Lower lobe of right lung (tissue), 2 donors: Measurements from ENCODE around the gene DPRX. TPM values are rescaled to one million over a fixed set of nuclear protein-coding genes. Genes with fewer than 3 reads are reported as not detected.

Experiments
- ATAC-seq, 2 donors: fragments of 200-7000 bp; cut with Tn5 transposase; one replicate each; pipeline ENCODE4 v1.9.1; 2020 to 2022; ENCODE audit warnings: mild to moderate bottlenecking in 2 of 2, moderate library complexity in 2 of 2
- DNase-seq: peaks from one replicate; pipeline ENCODE4 v3.0.0-alpha.2; 2020
- H3K27ac ChIP-seq: fragments of 200-600 bp; one replicate; pipeline ENCODE4 v1.8.0; 2022
- H3K27me3 ChIP-seq: fragments of 200-600 bp; one replicate; pipeline ENCODE4 v1.8.0; 2022; ENCODE audit warnings: low read depth
- H3K36me3 ChIP-seq: fragments of 200-600 bp; one replicate; pipeline ENCODE4 v1.8.0; 2022; ENCODE audit warnings: mild to moderate bottlenecking
- H3K4me1 ChIP-seq: fragments of 200-600 bp; one replicate; pipeline ENCODE4 v1.8.0; 2022
- H3K4me3 ChIP-seq: fragments of 200-600 bp; one replicate; pipeline ENCODE4 v1.8.0; 2022; ENCODE audit warnings: mild to moderate bottlenecking
- H3K9me3 ChIP-seq: fragments of 200-600 bp; one replicate; pipeline ENCODE4 v1.8.0; 2022
- intact Hi-C: fragments of 100-400 bp; cut with DNase I; formaldehyde crosslinking; loops from one replicate; pipeline ENCODE4 v1.11.0; 2022
- total RNA-seq: library from RNA; stranded (reverse); fragmentation: NEBNext Ultra II Directional; extraction: Animal tissue kit (Norgen Biotek cat#: 25700); gene quantifications from one replicate; pipeline ENCODE4 v1.2.1, GENCODE V29; 2021
- TF ChIP-seq, protein P1 (sequence below): fragments of 200-600 bp; IDR thresholded peaks from one replicate; pipeline ENCODE4 v1.8.0; 2022; ENCODE audit warnings: antibody characterized with exemption, mild to moderate bottlenecking
- donor health status: DM: no; HTN: yes; CAD: no; lungs with severe emphysema.

DPRX gene
- total RNA-seq, 1 donor from 2014 or later, result not detected

- Histone ChIP-seq H3K27ac (no peak overlapping the region), H3K4me3 (no peak overlapping the region), H3K27me3 (no peaks in the 10 kb centered on the region), H3K9me3 (no peaks in the 10 kb centered on the region), H3K36me3 (no peaks in the 10 kb centered on the region), H3K4me1 (no peaks in the 10 kb centered on the region)
- DNase-seq (no peak), ATAC-seq (no peak)
- TF ChIP-seq, protein P1, sequence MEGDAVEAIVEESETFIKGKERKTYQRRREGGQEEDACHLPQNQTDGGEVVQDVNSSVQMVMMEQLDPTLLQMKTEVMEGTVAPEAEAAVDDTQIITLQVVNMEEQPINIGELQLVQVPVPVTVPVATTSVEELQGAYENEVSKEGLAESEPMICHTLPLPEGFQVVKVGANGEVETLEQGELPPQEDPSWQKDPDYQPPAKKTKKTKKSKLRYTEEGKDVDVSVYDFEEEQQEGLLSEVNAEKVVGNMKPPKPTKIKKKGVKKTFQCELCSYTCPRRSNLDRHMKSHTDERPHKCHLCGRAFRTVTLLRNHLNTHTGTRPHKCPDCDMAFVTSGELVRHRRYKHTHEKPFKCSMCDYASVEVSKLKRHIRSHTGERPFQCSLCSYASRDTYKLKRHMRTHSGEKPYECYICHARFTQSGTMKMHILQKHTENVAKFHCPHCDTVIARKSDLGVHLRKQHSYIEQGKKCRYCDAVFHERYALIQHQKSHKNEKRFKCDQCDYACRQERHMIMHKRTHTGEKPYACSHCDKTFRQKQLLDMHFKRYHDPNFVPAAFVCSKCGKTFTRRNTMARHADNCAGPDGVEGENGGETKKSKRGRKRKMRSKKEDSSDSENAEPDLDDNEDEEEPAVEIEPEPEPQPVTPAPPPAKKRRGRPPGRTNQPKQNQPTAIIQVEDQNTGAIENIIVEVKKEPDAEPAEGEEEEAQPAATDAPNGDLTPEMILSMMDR, result no peak
- intact Hi-C loops, result no loop called here
Measured at GRCh38 chr19:53596056-53596455, 35.7 kb upstream of the DPRX start.

- H3K27ac ChIP-seq, result no peak overlapping the region
- intact Hi-C loops, result no loop called here
- TF ChIP-seq, protein P1, result no peak
Measured at GRCh38 chr19:53597023-53597422, 34.8 kb upstream of the DPRX start.

DNA sequence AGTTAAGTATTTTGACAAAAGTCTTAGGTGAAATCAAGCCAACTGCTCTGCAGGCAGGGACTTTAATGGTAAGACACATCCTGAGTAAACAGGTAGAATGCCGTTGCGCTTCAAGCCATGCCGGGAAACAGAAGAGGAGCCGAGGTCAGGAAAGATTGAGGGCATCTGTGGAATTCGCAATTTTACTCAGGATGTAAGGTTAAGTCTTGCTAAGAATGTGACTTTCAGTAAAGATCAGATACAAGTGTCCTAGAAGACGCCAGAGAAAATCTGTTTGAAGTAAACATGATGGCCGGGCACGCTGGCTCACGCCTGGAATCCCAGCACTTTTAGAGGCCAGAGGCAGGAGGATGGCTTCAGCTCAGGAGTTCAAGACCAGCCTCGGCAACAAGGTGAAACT is 33.4 kb upstream of the DPRX start:
- Histone ChIP-seq H3K27ac (no peak overlapping the region), H3K4me3 (no peak overlapping the region), H3K36me3 (no peaks in the 10 kb centered on the region), H3K4me1 (no peaks in the 10 kb centered on the region), H3K9me3 (no peaks in the 10 kb centered on the region), H3K27me3 (no peaks in the 10 kb centered on the region)
- TF ChIP-seq, protein P1, result no peak
- ATAC-seq (no peak), DNase-seq (no peak)
- intact Hi-C loops, result no loop called here

More at GRCh38 chr19:53597023-53597422, 34.8 kb upstream of the DPRX start:
- H3K9me3 ChIP-seq, result no peaks in the 10 kb centered on the region
- DNase-seq (no peak), ATAC-seq (no peak)
- no peak overlapping the region for H3K4me3 ChIP-seq
- H3K4me1 ChIP-seq, result no peaks in the 10 kb centered on the region
- H3K27me3 ChIP-seq, result no peaks in the 10 kb centered on the region
- H3K36me3 ChIP-seq, result no peaks in the 10 kb centered on the region

- Histone ChIP-seq H3K9me3 (no peaks in the 10 kb centered on the region), H3K27ac (peak overlapping the region; percentile 49), H3K4me3 (no peak overlapping the region), H3K27me3 (no peaks in the 10 kb centered on the region), H3K4me1 (no peaks in the 10 kb centered on the region), H3K36me3 (no peaks in the 10 kb centered on the region)
- TF ChIP-seq, protein P1, result no peak
- ATAC-seq (no peak), DNase-seq (no peak)
- intact Hi-C loops, result no loop called here
Measured at GRCh38 chr19:53600217-53600616, 31.6 kb upstream of the DPRX start.

DNA sequence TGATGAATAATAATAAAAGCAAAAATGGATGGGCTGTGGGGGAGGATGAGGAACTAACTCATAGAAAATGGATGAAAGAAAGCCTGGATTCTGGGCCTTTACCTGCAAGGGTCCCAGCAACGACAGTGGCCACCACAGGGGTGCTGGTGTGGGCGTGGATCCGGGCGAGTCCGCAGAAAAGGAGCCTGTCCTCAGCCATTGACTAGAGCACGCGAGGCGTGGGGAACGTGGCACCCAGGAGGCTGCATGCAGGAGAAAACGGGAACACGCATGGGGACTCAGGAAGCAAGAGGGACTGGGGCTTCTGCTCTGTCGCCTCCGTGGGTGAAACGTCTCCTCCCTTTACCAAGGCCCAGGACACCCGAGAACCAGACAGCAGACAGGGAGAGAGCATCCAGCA is 25.8 kb upstream of the DPRX start:
- intact Hi-C loops, result no loop called here
- Histone ChIP-seq H3K27ac (no peak overlapping the region), H3K4me1 (no peaks in the 10 kb centered on the region), H3K4me3 (no peak overlapping the region), H3K9me3 (no peaks in the 10 kb centered on the region), H3K36me3 (no peaks in the 10 kb centered on the region), H3K27me3 (no peaks in the 10 kb centered on the region)
- no peak for DNase-seq
- TF ChIP-seq, protein P1, result no peak
- no peak for ATAC-seq

GRCh38 chr19:53608381-53608780 is 23.4 kb upstream of the DPRX start:
- intact Hi-C loops, result no loop called here
- H3K9me3 ChIP-seq, result no peaks in the 10 kb centered on the region
- TF ChIP-seq, protein P1, result no peak
- no peaks in the 10 kb centered on the region for H3K27me3 ChIP-seq
- H3K4me3 ChIP-seq, result no peak overlapping the region
- H3K27ac ChIP-seq, result no peak overlapping the region
- DNase-seq, result no peak
- H3K36me3 ChIP-seq, result no peaks in the 10 kb centered on the region
- no peaks in the 10 kb centered on the region for H3K4me1 ChIP-seq
- ATAC-seq, result no peak
